Colonic mucosa (tissue), 4 donors: ENCODE data around the gene GAA. TPM values are rescaled to one million over a fixed set of nuclear protein-coding genes. Genes with fewer than 3 reads are reported as not detected.

ENCODE experiments used
- DNase-seq: peaks from one replicate; pipeline ENCODE4 v3.0.0-alpha.2; 2020
- H3K27ac ChIP-seq: fragments of 200-600 bp; one replicate; pipeline ENCODE4 v1.8.0; 2021
- H3K27me3 ChIP-seq: fragments of 200-600 bp; one replicate; pipeline ENCODE4 v1.8.0; 2021
- H3K36me3 ChIP-seq: fragments of 200-600 bp; one replicate; pipeline ENCODE4 v1.8.0; 2021
- H3K4me1 ChIP-seq: fragments of 200-600 bp; one replicate; pipeline ENCODE4 v1.8.0; 2021; ENCODE audit warnings: mild to moderate bottlenecking
- H3K4me3 ChIP-seq: fragments of 200-600 bp; one replicate; pipeline ENCODE4 v1.8.0; 2021
- H3K9ac ChIP-seq, 2 donors: one replicate each; pipeline ENCODE4 v1.7.0; 2013; ENCODE audit warnings: control low read depth in 2 of 2, low read depth in 2 of 2, low read length in 2 of 2
- H3K9me3 ChIP-seq: fragments of 200-600 bp; one replicate; pipeline ENCODE4 v1.8.0; 2021
- intact Hi-C: fragments of 100-400 bp; cut with DNase I; formaldehyde crosslinking; loops from one replicate; pipeline ENCODE4 v1.14.1; 2022
- total RNA-seq, 2 donors: library from RNA; stranded (reverse); fragmentation: NEBNext Ultra II Directional in 1 of 2; extraction: Animal tissue kit (Norgen Biotek cat#: 25700) in 1 of 2; gene quantifications; one replicate each; pipeline ENCODE4 v1.2.1, GENCODE V29; 2021
- TF ChIP-seq, protein P1 (sequence below): fragments of 200-600 bp; IDR thresholded peaks from one replicate; pipeline ENCODE4 v1.8.0; 2022; ENCODE audit warnings: antibody characterized with exemption, mild to moderate bottlenecking
- donor health status: healthy.
- donor health status: DM: no; HTN: no; CAD: no.
- donor health status: DM: no; HTN: no; CAD: no.

Gene GAA
- total RNA-seq, 2 donors from 2014 or later = 34.0 to 59.4 TPM

DNA sequence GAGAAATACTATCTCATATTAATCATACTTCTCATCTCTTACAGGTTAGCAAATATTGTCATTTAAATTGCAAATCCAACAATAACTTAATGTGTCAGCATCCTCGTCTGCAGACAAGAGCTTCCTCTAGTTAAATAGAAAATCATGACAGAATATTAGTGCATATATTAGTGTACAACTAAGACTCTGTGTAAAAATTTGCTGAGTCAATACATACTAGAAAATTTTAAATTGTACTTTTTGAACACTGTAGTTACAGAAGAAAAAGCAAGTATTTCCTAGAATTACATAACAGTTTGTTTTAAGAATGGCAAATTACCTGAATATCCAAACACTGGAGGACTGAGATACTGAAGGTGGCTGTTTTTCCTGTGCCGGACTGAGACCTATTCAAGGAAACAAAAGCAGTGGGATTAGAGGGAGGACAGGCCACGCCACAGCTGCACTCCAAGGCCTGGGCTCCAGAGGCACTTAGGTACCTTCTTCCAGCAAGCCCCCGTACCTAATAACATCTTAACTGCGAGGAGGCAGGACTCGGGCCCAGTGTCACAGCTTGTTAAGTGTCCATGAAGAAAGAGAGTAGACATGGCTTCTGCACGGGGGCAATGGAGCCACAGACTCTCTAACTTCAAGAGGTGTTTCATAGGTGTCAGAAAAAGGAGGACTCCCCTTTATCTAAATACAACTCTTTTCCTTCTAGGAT lies 40.2 kb downstream of the GAA start:
- TF ChIP-seq, protein P1, sequence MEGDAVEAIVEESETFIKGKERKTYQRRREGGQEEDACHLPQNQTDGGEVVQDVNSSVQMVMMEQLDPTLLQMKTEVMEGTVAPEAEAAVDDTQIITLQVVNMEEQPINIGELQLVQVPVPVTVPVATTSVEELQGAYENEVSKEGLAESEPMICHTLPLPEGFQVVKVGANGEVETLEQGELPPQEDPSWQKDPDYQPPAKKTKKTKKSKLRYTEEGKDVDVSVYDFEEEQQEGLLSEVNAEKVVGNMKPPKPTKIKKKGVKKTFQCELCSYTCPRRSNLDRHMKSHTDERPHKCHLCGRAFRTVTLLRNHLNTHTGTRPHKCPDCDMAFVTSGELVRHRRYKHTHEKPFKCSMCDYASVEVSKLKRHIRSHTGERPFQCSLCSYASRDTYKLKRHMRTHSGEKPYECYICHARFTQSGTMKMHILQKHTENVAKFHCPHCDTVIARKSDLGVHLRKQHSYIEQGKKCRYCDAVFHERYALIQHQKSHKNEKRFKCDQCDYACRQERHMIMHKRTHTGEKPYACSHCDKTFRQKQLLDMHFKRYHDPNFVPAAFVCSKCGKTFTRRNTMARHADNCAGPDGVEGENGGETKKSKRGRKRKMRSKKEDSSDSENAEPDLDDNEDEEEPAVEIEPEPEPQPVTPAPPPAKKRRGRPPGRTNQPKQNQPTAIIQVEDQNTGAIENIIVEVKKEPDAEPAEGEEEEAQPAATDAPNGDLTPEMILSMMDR = no peak
- Histone ChIP-seq H3K4me3 (no peak overlapping the region), H3K36me3 (peaks cover 25% of the 10 kb centered on the region), H3K27me3 (no peaks in the 10 kb centered on the region), H3K4me1 (peaks cover 7% of the 10 kb centered on the region), H3K9me3 (no peaks in the 10 kb centered on the region), H3K9ac (no peak overlapping the region), H3K27ac (no peak overlapping the region)
- DNase-seq = no peak
- intact Hi-C loops = loop anchor here (10.0 kb wide), 1 partner anchor 113 kb away; no protein-coding TSS in a partner anchor

DNA sequence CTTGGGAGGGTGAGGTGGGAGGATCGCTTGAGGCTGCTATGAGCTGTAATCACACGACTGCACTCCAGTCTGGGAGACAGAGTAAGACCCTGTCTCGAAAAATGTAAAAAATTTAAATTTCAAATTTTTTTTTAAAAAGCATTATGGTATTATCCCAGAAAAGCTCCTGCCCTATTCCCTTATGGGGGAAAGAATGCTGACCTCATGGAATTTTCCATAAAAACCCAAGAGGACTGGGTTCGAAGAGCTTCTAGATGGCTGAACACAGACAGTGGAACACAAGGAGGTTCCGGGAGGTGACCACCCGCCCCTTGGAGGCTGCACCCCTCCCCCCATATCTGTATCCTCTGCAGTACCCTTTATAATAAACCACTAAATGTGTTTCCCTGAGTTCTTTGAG lies 41.5 kb downstream of the GAA start:
- no peak overlapping the region for H3K4me3 ChIP-seq
- H3K9me3 ChIP-seq = no peaks in the 10 kb centered on the region
- DNase-seq = no peak
- H3K9ac ChIP-seq = no peak overlapping the region
- H3K36me3 ChIP-seq = peaks cover 13% of the 10 kb centered on the region
- peaks cover 7% of the 10 kb centered on the region for H3K4me1 ChIP-seq
- intact Hi-C loops = loop anchor here (10.0 kb wide), 1 partner anchor 112 kb away; no protein-coding TSS in a partner anchor
- TF ChIP-seq, protein P1 = no peak
- H3K27ac ChIP-seq = no peak overlapping the region
- H3K27me3 ChIP-seq = no peaks in the 10 kb centered on the region

DNA sequence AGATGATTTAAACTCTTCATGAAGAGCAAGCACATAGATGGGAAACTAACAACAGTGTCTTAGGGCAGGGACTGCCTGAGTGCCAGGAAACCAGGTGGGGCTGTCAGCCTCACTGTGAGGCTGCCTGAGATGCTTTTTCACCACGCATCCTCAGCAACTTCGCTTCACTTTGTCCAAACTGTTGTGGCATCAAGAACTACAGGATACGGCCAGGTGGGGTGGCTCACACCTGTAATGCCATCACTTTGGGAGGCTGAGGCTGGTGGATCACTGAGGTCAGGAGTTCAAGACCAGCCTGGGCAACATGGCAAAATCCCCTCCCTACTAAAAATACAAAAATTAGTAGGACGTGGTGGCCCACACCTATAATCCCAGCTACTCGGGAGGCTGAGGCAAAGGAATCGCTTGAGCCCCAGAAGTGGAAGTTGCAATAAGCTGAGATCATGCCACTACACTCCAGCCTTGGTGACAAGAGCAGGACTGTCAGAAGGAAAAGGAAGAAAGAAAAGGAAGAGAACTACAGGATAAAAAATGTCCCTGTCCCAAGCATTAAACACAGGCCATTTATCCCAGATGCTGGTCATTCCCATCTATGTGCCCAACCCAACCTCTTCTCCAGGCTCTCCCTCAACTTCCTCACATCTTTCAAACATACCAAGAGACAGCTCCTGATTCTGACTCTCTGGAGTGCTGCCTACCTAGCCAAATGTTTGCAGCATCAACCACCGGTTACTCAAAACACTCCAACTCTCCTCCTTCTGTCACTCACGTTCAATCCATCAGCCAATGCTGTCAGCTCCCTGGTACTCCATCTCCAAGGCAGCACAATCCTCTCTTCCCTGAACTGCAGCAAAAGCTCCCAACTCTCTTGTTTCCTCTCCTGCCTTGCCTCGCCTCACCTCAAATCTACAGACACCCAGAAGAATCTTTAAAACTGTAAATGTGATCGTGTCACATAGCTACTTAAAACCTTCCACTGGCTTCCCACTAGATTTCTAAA lies 44.0 kb downstream of the GAA start:
- peak overlapping the region; percentile 92 for H3K27ac ChIP-seq
- peak overlapping the region; percentile 89 to 92 for H3K9ac ChIP-seq
- H3K4me1 ChIP-seq = peaks cover 7% of the 10 kb centered on the region
- intact Hi-C loops = loop anchor here (10.0 kb wide), 1 partner anchor 109 kb away; no protein-coding TSS in a partner anchor
- TF ChIP-seq, protein P1 = no peak
- peaks cover 10% of the 10 kb centered on the region for H3K36me3 ChIP-seq
- no peaks in the 10 kb centered on the region for H3K27me3 ChIP-seq
- peak overlapping the region; percentile 97 for H3K4me3 ChIP-seq
- DNase-seq = no peak
- no peaks in the 10 kb centered on the region for H3K9me3 ChIP-seq

DNA sequence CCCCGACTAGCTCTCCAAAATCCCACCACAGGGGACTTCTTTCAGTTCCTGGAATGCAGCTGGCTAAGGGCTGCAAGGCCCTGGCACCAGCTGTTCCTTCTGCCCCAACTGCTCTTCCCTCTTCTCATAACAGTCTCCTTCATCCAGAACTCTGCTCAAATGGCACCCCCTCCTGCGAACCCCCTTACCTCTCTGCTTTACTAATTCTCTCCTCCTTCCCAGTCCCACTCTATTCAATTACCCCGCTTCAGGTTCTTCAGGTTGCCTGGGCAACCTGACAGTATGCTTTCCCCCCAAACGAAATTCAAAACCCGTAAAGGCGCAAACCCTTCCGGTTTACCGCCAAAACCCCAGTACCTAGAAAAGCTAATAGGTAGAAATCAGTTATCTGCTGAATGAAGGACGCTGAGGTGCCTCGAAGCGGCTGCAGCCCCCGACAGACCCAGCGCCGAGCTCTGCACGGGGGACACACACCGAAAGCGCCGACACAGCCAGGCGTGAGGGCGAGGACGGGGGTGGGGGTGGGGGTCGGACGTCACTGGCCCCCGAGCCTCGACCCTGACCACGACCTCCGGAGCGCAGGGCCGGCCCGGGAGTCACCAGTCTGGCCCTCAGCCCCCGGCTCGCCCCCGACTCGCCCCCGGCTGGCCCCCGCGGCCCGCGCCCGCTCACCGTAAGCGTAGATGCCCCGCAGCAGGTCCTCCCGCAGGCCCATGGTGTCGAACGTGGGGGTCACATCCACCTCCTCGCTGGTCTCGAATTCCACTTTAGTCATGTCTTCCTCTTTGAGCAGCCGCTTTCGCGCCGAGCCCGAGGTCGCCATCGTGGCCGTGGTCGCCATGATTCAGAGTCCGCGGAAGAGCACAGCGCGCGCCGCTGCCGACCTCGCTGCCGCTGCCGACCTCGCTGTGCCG lies 45.0 kb downstream of the GAA start:
- TF ChIP-seq, protein P1 = no peak
- Histone ChIP-seq H3K4me3 (peak overlapping the region; percentile 97), H3K4me1 (peaks cover 7% of the 10 kb centered on the region), H3K27ac (peak overlapping the region; percentile 92), H3K36me3 (peaks cover 10% of the 10 kb centered on the region), H3K27me3 (no peaks in the 10 kb centered on the region), H3K9ac (peak overlapping the region; percentile 89 to 92), H3K9me3 (no peaks in the 10 kb centered on the region)
- DNase-seq = peak; percentile 31
- intact Hi-C loops = loop anchor here (10.0 kb wide), 1 partner anchor 108 kb away; no protein-coding TSS in a partner anchor
